Measurements from ENCODE around the gene NKAIN2. TPM values are rescaled to one million over a fixed set of nuclear protein-coding genes. Genes with fewer than 3 reads are reported as not detected.
A peak's percentile ranks its signal among the peaks of the same experiment; 100 is the strongest.

The NKAIN2 gene
- total RNA-seq, 1 donor from 2014 or later = 0.59 TPM

- DNase-seq = no peak
Observed at GRCh38 chr6:124854338-124854922, 1050.8 kb downstream of the NKAIN2 start.

GRCh38 chr6:124857746-124858145, 1054.1 kb downstream of the NKAIN2 start:
- no peak for DNase-seq

- no peak for DNase-seq
Observed at GRCh38 chr6:124858564-124858963, 1054.9 kb downstream of the NKAIN2 start.

GRCh38 chr6:124859366-124859765, 1055.7 kb downstream of the NKAIN2 start:
- DNase-seq = no peak

- no peak for DNase-seq
Observed at GRCh38 chr6:124866040-124866439, 1062.4 kb downstream of the NKAIN2 start.

GRCh38 chr6:124867121-124867520, 1063.5 kb downstream of the NKAIN2 start:
- no peak for DNase-seq

GRCh38 chr6:124868481-124868880, 1064.8 kb downstream of the NKAIN2 start:
- no peak for DNase-seq

GRCh38 chr6:124869416-124869815, 1065.8 kb downstream of the NKAIN2 start:
- no peak for DNase-seq

- peak; percentile 31 for DNase-seq
Observed at GRCh38 chr6:124870611-124871459, 1067.2 kb downstream of the NKAIN2 start.

GRCh38 chr6:124872361-124873065, 1068.8 kb downstream of the NKAIN2 start:
- no peak for DNase-seq

GRCh38 chr6:124873066-124873410, 1069.4 kb downstream of the NKAIN2 start:
- no peak for DNase-seq

Other genes starting within 250 kb of the NKAIN2 start
- gene TRDN, start 166.9 kb upstream of the NKAIN2 start, total RNA-seq = 25.3 TPM

Measured in skin of body (tissue), 2 donors.